Motor neuron (in vitro differentiated cells): ENCODE results near the gene GNMT. TPM values are rescaled to one million over a fixed set of nuclear protein-coding genes. Genes with fewer than 3 reads are reported as not detected.
A peak's percentile ranks its signal among the peaks of the same experiment; 100 is the strongest.
"Not testable (repeated sequence)": the region's sequence is repeated elsewhere in the genome, so short reads cannot be mapped to it uniquely, and the experiment has no call there.

Source experiments
- ATAC-seq, 8 experiments: fragments of 200-7000 bp; cut with Tn5 transposase; replicated peaks in 6 of 8; 2 replicates each; pipeline ENCODE4 v1.8.0; 2021; ENCODE audit warnings: mild to moderate bottlenecking in 8 of 8, moderate library complexity in 8 of 8
- H3K27ac ChIP-seq, 2 donors: fragments of 250-450 bp; sonication (Bioruptor Pico); 2 replicates each; pipeline ENCODE4 v1.9.0; 2021; ENCODE audit warnings: antibody characterized with exemption in 2 of 2, mild to moderate bottlenecking in 2 of 2, moderate library complexity in 1 of 2
- H3K4me1 ChIP-seq, 2 donors: fragments of 250-450 bp; sonication (Bioruptor Pico); replicated peaks in 1 of 2; 2 replicates each; pipeline ENCODE4 v1.6.1; 2021; ENCODE audit warnings: antibody characterized with exemption in 2 of 2, mild to moderate bottlenecking in 2 of 2, moderate library complexity in 1 of 2
- H3K4me3 ChIP-seq, 5 donors: fragments of 250-450 bp; sonication (Bioruptor Pico); 2 replicates each; pipeline ENCODE4 v1.9.0; 2021; ENCODE audit warnings: antibody characterized with exemption in 5 of 5, mild to moderate bottlenecking in 5 of 5, moderate library complexity in 4 of 5
- WGBS, 10 experiments: fragments of 450-650 bp; shearing (Covaris generic); methylation state at CpG; one replicate each; pipeline ENCODE4 v1.0.0; 2022; 5-methylcytosine and 5-hydroxymethylcytosine counted together
- in situ Hi-C, 9 experiments: fragments of 400-800 bp; cut with MboI; loops; one replicate each; pipeline ENCODE4 v1.15.0; 2021; ENCODE audit warnings: low sequenced_read_pairs in 9 of 9, low pct_unique_long_range_greater_than_20kb in 2 of 9; ENCODE audit not compliant: unreplicated experiment in 9 of 9
- total RNA-seq, 8 experiments: library from RNA; unstranded; fragments of 300-600 nt; gene quantifications; 2 replicates each; pipeline versions ENCODE4 v1.2.3 to v1.2.4, GENCODE V29; 2022

Gene GNMT
- total RNA-seq, 8 experiments from 2014 or later, result 0.11 to 0.62 (median 0.38) TPM; not detected in 2

- WGBS, 10 experiments, result 50 to 100% (median 72%) methylated on average over 1 to 3 of the region's 3 CpGs; no CpG with 5 or more reads in 3 of the 10 experiments
- in situ Hi-C loops, result no loop called here
Measured at GRCh38 chr6:42933205-42933604, 27.3 kb upstream of the GNMT start.

GRCh38 chr6:42935322-42935721, 25.2 kb upstream of the GNMT start:
- no peak for ATAC-seq
- H3K27ac ChIP-seq, result no peak overlapping the region
- in situ Hi-C loops, result no loop called here
- H3K4me3 ChIP-seq, result no peak overlapping the region
- peaks cover 7 to 8% of the 10 kb centered on the region in 2 donors for H3K4me1 ChIP-seq
- 79 to 100% (median 96%) methylated on average over 1 to 7 of the region's 7 CpGs; no CpG with 5 or more reads in 5 of the 10 experiments for WGBS, 10 experiments

More at GRCh38 chr6:42933205-42933604, 27.3 kb upstream of the GNMT start:
- Histone ChIP-seq H3K4me1 (peaks cover 10 to 11% of the 10 kb centered on the region in 2 donors), H3K4me3 (no peak overlapping the region), H3K27ac (no peak overlapping the region)
- no peak for ATAC-seq

- Histone ChIP-seq H3K27ac (no peak overlapping the region), H3K4me1 (no peaks in the 10 kb centered on the region), H3K4me3 (no peak overlapping the region)
- in situ Hi-C loops, result no loop called here
- no peak for ATAC-seq
- 82 to 100% (median 93%) methylated on average over 2 to 9 of the region's 11 CpGs; no CpG with 5 or more reads in 1 of the 10 experiments for WGBS, 10 experiments
Measured at GRCh38 chr6:42936398-42936797, 24.2 kb upstream of the GNMT start.

GRCh38 chr6:42937548-42938427, 22.8 kb upstream of the GNMT start:
- ATAC-seq, result no peak
- WGBS, 10 experiments, result 92 to 100% (median 100%) methylated on average over 1 to 5 of the region's 13 CpGs; no CpG with 5 or more reads in 4 of the 10 experiments
- Histone ChIP-seq H3K4me3 (no peak overlapping the region), H3K4me1 (no peaks in the 10 kb centered on the region), H3K27ac (no peak overlapping the region)
- in situ Hi-C loops, result no loop called here

GRCh38 chr6:42938428-42938796, 22.1 kb upstream of the GNMT start:
- Histone ChIP-seq H3K4me3 (no peak overlapping the region), H3K4me1 (no peaks in the 10 kb centered on the region), H3K27ac (no peak overlapping the region)
- 72 to 100% (median 80%) methylated on average over 1 to 3 of the region's 5 CpGs; no CpG with 5 or more reads in 5 of the 10 experiments for WGBS, 10 experiments
- in situ Hi-C loops, result no loop called here
- no peak for ATAC-seq

GRCh38 chr6:42938987-42939809, 21.4 kb upstream of the GNMT start:
- Histone ChIP-seq H3K4me1 (no peaks in the 10 kb centered on the region), H3K4me3 (no peak overlapping the region), H3K27ac (no peak overlapping the region)
- ATAC-seq, result peak in 4 of 8 experiments; percentile 27 to 99 (median 76)
- 40 to 100% (median 90%) methylated on average over 1 to 6 of the region's 9 CpGs; no CpG with 5 or more reads in 3 of the 10 experiments for WGBS, 10 experiments
- in situ Hi-C loops, result no loop called here

GRCh38 chr6:42939810-42940167, 20.8 kb upstream of the GNMT start:
- H3K27ac ChIP-seq, result no peak overlapping the region
- whole genome bisulfite sequencing, 10 experiments, result 56 to 100% (median 78%) methylated on average over 1 to 3 of the region's 4 CpGs; no CpG with 5 or more reads in 4 of the 10 experiments
- ATAC-seq, result no peak

GRCh38 chr6:42940493-42941045, 20.0 kb upstream of the GNMT start:
- Histone ChIP-seq H3K27ac (no peak overlapping the region), H3K4me3 (no peak overlapping the region), H3K4me1 (no peaks in the 10 kb centered on the region)
- no peak for ATAC-seq
- 75 to 100% (median 92%) methylated on average over 1 to 4 of the region's 6 CpGs; no CpG with 5 or more reads in 7 of the 10 experiments for WGBS, 10 experiments
- in situ Hi-C loops, result no loop called here

More at GRCh38 chr6:42939810-42940167, 20.8 kb upstream of the GNMT start:
- Histone ChIP-seq H3K4me3 (no peak overlapping the region), H3K4me1 (no peaks in the 10 kb centered on the region)
- in situ Hi-C loops, result no loop called here

GRCh38 chr6:42941356-42941755, 19.2 kb upstream of the GNMT start:
- in situ Hi-C loops, H3K4me1 ChIP-seq, ATAC-seq, H3K27ac ChIP-seq, H3K4me3 ChIP-seq: not testable (repeated sequence)
- 90 to 100% (median 100%) methylated on average over 1 to 5 of the region's 5 CpGs; no CpG with 5 or more reads in 1 of the 10 experiments for WGBS, 10 experiments

GRCh38 chr6:42942444-42942843, 18.1 kb upstream of the GNMT start:
- no peak for ATAC-seq
- in situ Hi-C loops, result no loop called here
- H3K4me1 ChIP-seq, result no peaks in the 10 kb centered on the region
- WGBS, 10 experiments, result 70 to 96% (median 86%) methylated on average over 1 to 5 of the region's 7 CpGs; no CpG with 5 or more reads in 4 of the 10 experiments
- H3K27ac ChIP-seq, result no peak overlapping the region
- no peak overlapping the region for H3K4me3 ChIP-seq

- H3K4me3 ChIP-seq, result no peak overlapping the region
Measured at GRCh38 chr6:42947950-42948349, 12.6 kb upstream of the GNMT start.

GRCh38 chr6:42952389-42952788, 8.2 kb upstream of the GNMT start:
- no peak overlapping the region for H3K4me3 ChIP-seq
- no peak overlapping the region for H3K27ac ChIP-seq
- no peaks in the 10 kb centered on the region for H3K4me1 ChIP-seq
- ATAC-seq, result no peak
- in situ Hi-C loops, result no loop called here
- WGBS, 10 experiments, result 47 to 100% (median 88%) methylated on average over 1 to 4 of the region's 4 CpGs

More at GRCh38 chr6:42947950-42948349, 12.6 kb upstream of the GNMT start:
- no peak for ATAC-seq
- in situ Hi-C loops, result no loop called here
- no peak overlapping the region for H3K27ac ChIP-seq
- no peaks in the 10 kb centered on the region for H3K4me1 ChIP-seq

- not testable (repeated sequence) for ATAC-seq
- WGBS, 10 experiments, result 71 to 100% (median 86%) methylated on average over 1 to 4 of the region's 4 CpGs; no CpG with 5 or more reads in 6 of the 10 experiments
Measured at GRCh38 chr6:42954405-42954804, 6.1 kb upstream of the GNMT start.

More at GRCh38 chr6:42954405-42954804, 6.1 kb upstream of the GNMT start:
- H3K27ac ChIP-seq, in situ Hi-C loops, H3K4me1 ChIP-seq, H3K4me3 ChIP-seq: not testable (repeated sequence)
